ACC112 (cell line): Measurements from ENCODE around the gene LMF1.

ENCODE experiments used
- H2AFZ ChIP-seq: fragments of 200-600 bp; sonication (generic); one replicate; pipeline ENCODE4 v1.6.0; 2017; ENCODE audit warnings: antibody characterized with exemption, low read length; ENCODE audit not compliant: unreplicated experiment
- H3K27ac ChIP-seq: fragments of 200-600 bp; sonication (generic); 2 replicates; pipeline ENCODE4 v1.5.1; 2014; ENCODE audit warnings: low read depth, mild to moderate bottlenecking, antibody characterized with exemption, low read length, moderate library complexity
- H3K27me3 ChIP-seq: fragments of 200-600 bp; sonication (generic); 2 replicates; pipeline ENCODE4 v1.6.1; 2014; ENCODE audit warnings: mild to moderate bottlenecking, antibody characterized with exemption, low read length, moderate library complexity, mixed read lengths; ENCODE audit not compliant: insufficient read depth
- H3K36me3 ChIP-seq: fragments of 200-600 bp; sonication (generic); 2 replicates; pipeline ENCODE4 v1.6.1; 2016; ENCODE audit warnings: mild to moderate bottlenecking, antibody characterized with exemption, low read length, moderate library complexity, mixed read lengths; ENCODE audit not compliant: insufficient read depth
- H3K4me1 ChIP-seq: fragments of 200-600 bp; sonication (generic); one replicate; pipeline ENCODE4 v1.6.1; 2016; ENCODE audit warnings: low read length, mixed read lengths; ENCODE audit not compliant: insufficient read depth, unreplicated experiment, control insufficient read depth
- H3K4me3 ChIP-seq: fragments of 200-600 bp; sonication (generic); 2 replicates; pipeline ENCODE4 v1.5.1; 2014; ENCODE audit warnings: mild to moderate bottlenecking, low read depth, low read length
- H3K79me2 ChIP-seq: fragments of 200-600 bp; sonication (generic); one replicate; pipeline ENCODE4 v1.6.0; 2016; ENCODE audit warnings: low read length; ENCODE audit not compliant: control insufficient read depth, unreplicated experiment, insufficient read depth

Gene LMF1

GRCh38 chr16:879986-880385, 90.8 kb downstream of the LMF1 start:
- H3K27me3 ChIP-seq = no peaks in the 10 kb centered on the region; the same call in 1 of the 2 replicates
- H3K27ac ChIP-seq = no peak overlapping the region
- H3K36me3 ChIP-seq = no peaks in the 10 kb centered on the region
- H3K4me3 ChIP-seq = no peak overlapping the region
- H3K79me2 ChIP-seq = no peaks in the 10 kb centered on the region
- no peaks in the 10 kb centered on the region for H3K4me1 ChIP-seq
- H2AFZ ChIP-seq = no peak overlapping the region

DNA sequence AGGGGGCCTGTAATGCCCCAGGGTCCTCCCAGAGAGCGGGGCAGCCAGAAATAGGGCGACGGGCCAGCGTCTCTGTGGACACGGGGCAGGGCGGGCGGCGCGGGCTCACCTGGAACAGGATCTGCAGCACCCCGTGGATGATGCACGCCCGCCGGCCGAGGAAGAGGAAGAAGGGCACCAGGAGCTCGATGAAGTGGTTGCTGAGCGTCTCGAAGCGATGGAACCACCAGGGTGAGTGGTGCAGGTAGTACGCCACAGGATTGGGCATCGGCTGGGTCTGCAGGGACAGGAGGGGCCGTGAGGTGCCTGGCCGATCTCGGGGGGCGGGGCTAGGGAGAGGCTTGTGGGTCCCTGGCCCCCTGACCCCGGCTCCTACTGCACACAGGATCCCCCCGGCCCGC, 91.3 kb downstream of the LMF1 start:
- Histone ChIP-seq H3K27ac (no peak overlapping the region), H3K27me3 (no peaks in the 10 kb centered on the region; the same call in 1 of the 2 replicates), H3K79me2 (no peaks in the 10 kb centered on the region), H3K4me3 (no peak overlapping the region), H2AFZ (no peak overlapping the region), H3K4me1 (no peaks in the 10 kb centered on the region), H3K36me3 (no peaks in the 10 kb centered on the region)

DNA sequence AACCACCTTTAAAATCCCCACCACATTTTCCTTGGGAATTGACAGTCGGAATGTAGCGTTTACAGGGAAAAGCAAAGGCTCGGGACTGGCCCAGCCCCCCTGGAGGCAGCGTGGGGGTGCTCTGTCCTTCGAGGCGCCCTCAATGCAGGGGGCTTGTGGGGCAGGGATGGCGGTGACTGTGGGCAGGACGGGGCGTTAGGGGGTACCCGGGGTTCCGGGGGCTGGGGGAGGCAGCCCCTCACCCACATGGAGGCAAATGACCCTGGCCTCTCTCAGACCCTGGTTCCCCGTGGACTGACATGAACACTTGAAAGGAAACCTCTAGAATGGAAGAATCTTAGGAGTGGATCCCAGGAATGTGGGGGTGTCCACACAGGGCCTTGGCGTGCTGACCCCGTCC, 91.9 kb downstream of the LMF1 start:
- H3K4me3 ChIP-seq = no peak overlapping the region
- H3K4me1 ChIP-seq = no peaks in the 10 kb centered on the region
- no peak overlapping the region for H2AFZ ChIP-seq
- H3K27me3 ChIP-seq = no peaks in the 10 kb centered on the region
- H3K79me2 ChIP-seq = no peaks in the 10 kb centered on the region
- no peaks in the 10 kb centered on the region for H3K36me3 ChIP-seq
- H3K27ac ChIP-seq = no peak overlapping the region

DNA sequence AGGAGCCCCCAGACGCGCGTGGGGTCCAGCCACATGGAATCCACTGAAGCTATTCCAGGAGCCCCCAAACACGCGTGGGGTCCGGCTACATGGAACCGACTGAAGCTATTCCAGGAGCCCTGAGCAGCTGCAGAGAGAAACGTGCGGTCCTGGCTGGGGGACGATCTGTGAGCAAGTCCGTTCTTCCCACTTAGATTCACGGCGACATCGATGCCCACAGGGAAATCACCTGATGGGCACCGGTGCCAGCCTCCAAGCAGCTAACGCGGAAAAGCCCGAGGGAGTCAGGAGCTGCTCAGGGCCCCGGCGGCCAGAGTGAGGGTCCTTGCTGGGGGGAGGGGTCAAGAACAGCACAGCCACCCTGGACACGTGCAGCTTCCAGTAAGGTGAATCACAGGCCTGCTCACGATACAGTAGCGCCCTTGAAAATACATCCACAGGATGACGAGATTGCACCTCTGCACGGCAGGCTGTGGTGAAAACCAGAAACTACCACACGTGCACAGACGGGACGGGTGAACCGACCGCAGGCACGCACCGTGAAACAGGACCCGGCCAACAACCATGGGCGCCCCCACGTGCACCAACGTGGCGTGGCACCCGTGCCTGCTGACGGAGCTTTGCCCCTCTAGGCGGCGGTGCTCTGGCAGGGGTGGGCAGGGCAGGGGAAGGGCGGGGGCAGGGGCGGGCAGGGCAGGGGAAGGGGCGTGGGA, 92.6 kb downstream of the LMF1 start:
- no peaks in the 10 kb centered on the region for H3K4me1 ChIP-seq
- no peaks in the 10 kb centered on the region for H3K27me3 ChIP-seq

DNA sequence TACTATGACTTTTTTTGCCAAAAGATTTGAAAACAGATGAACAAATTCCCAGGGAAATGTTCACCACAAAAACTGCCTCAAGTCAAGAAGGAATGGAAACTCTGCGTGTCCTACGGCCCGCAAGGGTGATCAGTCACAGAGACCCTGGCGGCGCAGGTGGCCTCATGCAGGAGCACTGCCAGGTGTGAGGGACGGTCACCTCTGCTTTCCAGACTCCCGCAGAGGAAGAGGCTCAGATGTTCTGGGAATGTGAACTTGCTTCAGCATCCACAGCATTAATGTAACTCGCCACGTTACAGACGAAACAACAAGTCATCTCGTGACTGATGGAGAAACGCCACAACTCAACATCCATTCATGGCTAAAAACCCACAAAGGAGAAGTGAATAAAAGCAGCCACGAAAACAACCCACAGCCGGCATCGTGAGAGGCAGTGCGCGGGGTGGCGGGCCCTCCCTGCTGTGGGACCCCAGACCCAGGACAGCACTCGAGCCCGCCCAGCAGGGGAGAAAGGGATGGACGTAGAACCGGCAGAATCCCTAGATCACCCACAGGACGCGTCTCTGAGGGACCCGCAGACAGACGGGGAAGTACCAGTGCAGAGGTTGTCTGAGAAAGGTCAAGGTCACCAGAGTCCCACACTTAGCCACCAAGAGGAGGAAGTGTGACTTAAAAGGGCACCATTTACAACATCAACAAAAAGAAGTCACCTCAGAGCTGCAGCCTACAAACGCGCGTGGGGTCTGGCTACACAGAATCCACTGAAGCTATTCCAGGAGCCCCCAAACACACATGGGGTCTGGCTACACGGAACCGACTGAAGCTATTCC, 93.3 kb downstream of the LMF1 start:
- Histone ChIP-seq H3K36me3 (no peaks in the 10 kb centered on the region), H3K27me3 (no peaks in the 10 kb centered on the region), H3K27ac (no peak overlapping the region), H2AFZ (no peak overlapping the region), H3K79me2 (no peaks in the 10 kb centered on the region), H3K4me3 (no peak overlapping the region), H3K4me1 (no peaks in the 10 kb centered on the region)

More for the DNA sequence above, 92.6 kb downstream of the LMF1 start:
- Histone ChIP-seq H3K36me3 (no peaks in the 10 kb centered on the region), H3K27ac (no peak overlapping the region), H3K79me2 (no peaks in the 10 kb centered on the region), H3K4me3 (no peak overlapping the region), H2AFZ (no peak overlapping the region)

DNA sequence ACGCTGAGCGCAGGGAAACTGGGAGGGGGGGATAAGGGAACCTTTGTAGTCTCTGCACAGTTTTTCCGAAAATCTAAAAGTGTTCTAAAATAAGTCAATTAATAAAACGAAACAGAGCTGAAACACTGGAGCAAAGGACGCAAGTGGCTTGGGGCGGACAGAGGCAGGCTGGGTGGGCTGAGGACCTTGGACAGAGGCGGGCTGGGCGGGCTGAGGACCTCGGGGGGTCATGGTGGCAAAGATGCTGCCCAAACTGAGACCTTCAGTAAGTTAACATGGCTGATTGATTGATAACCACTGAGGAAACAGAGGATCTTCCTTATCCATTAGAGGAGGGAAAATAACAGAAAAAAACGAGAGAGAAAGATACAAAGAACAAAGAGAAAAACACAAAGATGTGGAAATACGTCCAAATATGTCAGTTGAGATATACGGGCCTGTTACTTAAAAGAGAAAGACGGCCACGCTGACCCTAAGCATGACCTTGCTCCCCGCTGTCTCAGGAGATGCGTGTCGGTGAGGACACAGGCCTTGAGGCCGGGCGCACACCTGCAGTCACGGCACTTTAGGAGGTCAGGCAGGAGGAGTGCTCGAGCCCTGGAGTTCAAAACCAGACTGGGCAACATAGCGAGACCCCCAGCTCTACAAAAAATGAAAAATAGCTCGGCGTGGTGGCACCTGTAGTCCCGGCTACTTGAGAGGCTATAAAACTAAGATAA, 94.1 kb downstream of the LMF1 start:
- no peaks in the 10 kb centered on the region for H3K36me3 ChIP-seq
- H2AFZ ChIP-seq = no peak overlapping the region
- no peak overlapping the region for H3K27ac ChIP-seq
- no peaks in the 10 kb centered on the region for H3K27me3 ChIP-seq
- H3K4me1 ChIP-seq = no peaks in the 10 kb centered on the region
- no peaks in the 10 kb centered on the region for H3K79me2 ChIP-seq
- no peak overlapping the region for H3K4me3 ChIP-seq

DNA sequence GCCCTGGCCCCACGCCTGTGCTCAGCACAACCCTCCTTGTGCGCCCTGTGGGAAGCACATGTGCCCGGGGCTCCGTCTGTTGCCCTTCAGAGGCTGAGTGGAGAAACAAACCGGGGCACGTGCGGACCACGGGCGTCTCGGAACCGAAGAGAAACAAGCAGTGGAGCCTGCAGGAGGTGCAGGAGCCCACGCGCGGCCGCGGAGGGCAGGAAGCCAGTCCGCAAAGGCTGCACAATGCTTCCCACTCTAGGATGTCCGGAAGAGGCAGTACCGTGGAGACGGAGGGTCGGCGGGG, 94.8 kb downstream of the LMF1 start:
- Histone ChIP-seq H3K36me3 (no peaks in the 10 kb centered on the region), H3K27ac (no peak overlapping the region)

DNA sequence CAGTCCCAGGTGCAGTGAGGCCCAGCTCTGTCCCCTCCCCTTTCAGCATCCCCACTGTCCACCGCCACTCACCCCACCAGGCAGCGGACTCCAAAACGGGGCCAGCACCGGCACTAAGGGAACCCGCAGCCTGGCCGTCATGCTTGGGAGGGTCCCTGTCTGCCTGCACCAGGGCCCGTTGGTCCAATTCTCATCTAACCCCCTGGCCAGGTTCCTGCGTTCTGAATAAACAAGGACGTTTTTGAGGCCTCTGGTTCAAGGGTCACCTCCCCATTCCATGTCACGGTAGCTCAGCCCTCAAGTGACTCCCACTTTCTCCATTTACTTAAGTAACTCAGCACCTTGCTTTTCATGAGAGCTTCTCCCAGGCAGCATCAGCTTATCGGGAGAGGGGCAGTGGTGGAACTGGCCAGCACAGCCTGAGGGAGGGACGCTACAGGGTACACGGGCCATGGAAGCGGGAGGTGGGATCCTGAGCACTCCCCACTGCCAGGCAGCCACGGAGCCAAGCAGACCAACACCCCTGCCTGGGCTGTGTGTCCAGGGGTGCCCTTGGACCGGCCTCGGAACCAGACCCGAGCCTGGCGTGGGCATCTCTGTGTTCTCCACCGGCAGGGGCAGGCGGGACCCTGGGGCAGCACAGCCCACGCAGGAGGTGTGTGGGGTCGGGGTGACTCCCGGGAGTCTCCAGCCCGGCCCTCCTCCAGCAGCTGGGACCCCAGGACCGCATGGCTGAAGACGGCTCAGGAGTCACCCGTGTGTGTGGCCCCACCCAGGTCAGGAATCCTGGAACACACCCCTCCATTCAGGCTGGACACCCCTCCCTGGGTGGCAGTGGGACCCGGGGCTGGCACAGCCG, 95.4 kb downstream of the LMF1 start:
- Histone ChIP-seq H3K4me1 (no peaks in the 10 kb centered on the region), H3K4me3 (no peak overlapping the region), H2AFZ (no peak overlapping the region), H3K27me3 (no peaks in the 10 kb centered on the region), H3K36me3 (no peaks in the 10 kb centered on the region), H3K79me2 (no peaks in the 10 kb centered on the region), H3K27ac (no peak overlapping the region)

More for the DNA sequence above, 94.8 kb downstream of the LMF1 start:
- Histone ChIP-seq H3K4me3 (no peak overlapping the region), H3K79me2 (no peaks in the 10 kb centered on the region), H2AFZ (no peak overlapping the region), H3K4me1 (no peaks in the 10 kb centered on the region), H3K27me3 (no peaks in the 10 kb centered on the region)

- no peaks in the 10 kb centered on the region for H3K4me1 ChIP-seq
- no peaks in the 10 kb centered on the region for H3K36me3 ChIP-seq
- no peaks in the 10 kb centered on the region for H3K27me3 ChIP-seq
- no peak overlapping the region for H2AFZ ChIP-seq
- no peak overlapping the region for H3K4me3 ChIP-seq
- H3K27ac ChIP-seq = no peak overlapping the region
- H3K79me2 ChIP-seq = no peaks in the 10 kb centered on the region
Observed at GRCh38 chr16:874366-875181, 96.2 kb downstream of the LMF1 start.
